B cell (primary cell): ENCODE measurements around the gene RASGRF2. TPM values are rescaled to one million over a fixed set of nuclear protein-coding genes. Genes with fewer than 3 reads are reported as not detected.

Experiments used
- ATAC-seq: fragments of 200-7000 bp; cut with Tn5 transposase; one replicate; pipeline ENCODE4 v1.10.0; 2021; ENCODE audit warnings: low read depth, mild to moderate bottlenecking, moderate number of reproducible peaks, moderate library complexity
- CTCF ChIA-PET: fragments of 350-600 bp; sonication (Branson Sonifier 250); formaldehyde crosslinking; loops from one replicate; lab custom pipeline; 2021; ENCODE audit warnings: antibody characterized with exemption, inconsistent platforms; lab: Charles Lee
- POLR2A ChIA-PET: fragments of 350-600 bp; sonication (Branson Sonifier 250); formaldehyde crosslinking; loops from one replicate; lab custom pipeline; 2021; ENCODE audit warnings: antibody characterized with exemption; lab: Charles Lee
- DNase-seq: peaks from one replicate; pipeline ENCODE4 v3.0.0; 2013
- H2AFZ ChIP-seq: 2 replicates; pipeline ENCODE4 v1.6.1; 2012; ENCODE audit warnings: mild to moderate bottlenecking, low read depth, low read length; ENCODE audit not compliant: insufficient read depth, poor library complexity, severe bottlenecking
- H3K27ac ChIP-seq, 2 donors: 1 replicate in 1 of 2; 2 replicates in 1 of 2; pipeline ENCODE4 v1.5.1; 2012 to 2013; ENCODE audit warnings: low read length in 2 of 2, mild to moderate bottlenecking in 2 of 2, moderate library complexity in 1 of 2
- H3K27me3 ChIP-seq, 4 experiments: fragments of 200-600 bp in 1 of 4; sonication (generic) in 1 of 4; replicated peaks in 1 of 4; 1 replicate in 2 of 4; 2 replicates in 2 of 4; pipeline versions ENCODE4 v1.6.1 to v1.7.0; 2013 to 2016; ENCODE audit warnings: low read length in 3 of 4, mild to moderate bottlenecking in 2 of 4, mixed read lengths in 1 of 4, moderate library complexity in 1 of 4; ENCODE audit not compliant: insufficient read depth in 4 of 4, control insufficient read depth in 3 of 4; ENCODE audit errors: control extremely low read depth in 1 of 4
- H3K36me3 ChIP-seq, 2 experiments: replicated peaks in 1 of 2; 1 replicate in 1 of 2; 2 replicates in 1 of 2; pipeline versions ENCODE4 v1.6.1 to v1.7.1; 2013; ENCODE audit warnings: low read length in 1 of 2; ENCODE audit not compliant: insufficient read depth in 2 of 2, control insufficient read depth in 1 of 2; ENCODE audit errors: control extremely low read depth in 1 of 2, extremely low read depth in 1 of 2
- H3K4me1 ChIP-seq, 2 donors: fragments of 200-600 bp in 1 of 2; sonication (generic) in 1 of 2; 1 replicate in 1 of 2; 2 replicates in 1 of 2; pipeline versions ENCODE4 v1.5.1 to v1.6.1; 2013 to 2017; ENCODE audit warnings: low read length in 2 of 2; ENCODE audit not compliant: control insufficient read depth in 2 of 2, insufficient read depth in 2 of 2
- H3K4me2 ChIP-seq: replicated peaks from 2 replicates; pipeline ENCODE3; 2012; ENCODE audit warnings: mild to moderate bottlenecking, low read depth, low read length; ENCODE audit not compliant: poor library complexity, severe bottlenecking
- H3K4me3 ChIP-seq, 5 experiments: fragments of 200-600 bp in 1 of 5; sonication (generic) in 1 of 5; 1 replicate in 3 of 5; 2 replicates in 2 of 5; pipeline versions ENCODE4 v1.5.1 to v1.7.0; 2011 to 2016; ENCODE audit warnings: low read length in 4 of 5, mild to moderate bottlenecking in 4 of 5, low read depth in 2 of 5, control low read depth in 1 of 5, moderate library complexity in 1 of 5; ENCODE audit not compliant: insufficient read depth in 1 of 5; ENCODE audit errors: control extremely low read depth in 1 of 5, extremely low read depth in 1 of 5
- H3K79me2 ChIP-seq: fragments of 200-600 bp; sonication (generic); one replicate; pipeline ENCODE4 v1.6.0; 2016; ENCODE audit warnings: low read length; ENCODE audit not compliant: control insufficient read depth, insufficient read depth
- H3K9ac ChIP-seq: fragments of 200-600 bp; sonication (generic); 2 replicates; pipeline ENCODE4 v1.6.1; 2017; ENCODE audit warnings: mild to moderate bottlenecking, low read length, moderate library complexity
- H3K9me3 ChIP-seq, 3 donors: one replicate each; pipeline versions ENCODE4 v1.6.1 to v1.7.1; 2013; ENCODE audit warnings: low read length in 2 of 3; ENCODE audit not compliant: control insufficient read depth in 2 of 3, insufficient read depth in 1 of 3; ENCODE audit errors: control extremely low read depth in 1 of 3
- H4K20me1 ChIP-seq: 2 replicates; pipeline ENCODE4 v1.6.0; 2012; ENCODE audit warnings: mild to moderate bottlenecking, low read length; ENCODE audit not compliant: insufficient read depth, control insufficient read depth, poor library complexity, severe bottlenecking
- H3K27ac Mint-ChIP-seq: one replicate; pipeline ENCODE4 v1.8.0; 2021; ENCODE audit warnings: mixed read lengths
- H3K27me3 Mint-ChIP-seq: one replicate; pipeline ENCODE4 v1.8.0; 2021; ENCODE audit warnings: mixed read lengths
- H3K4me1 Mint-ChIP-seq: one replicate; pipeline ENCODE4 v1.8.0; 2021; ENCODE audit warnings: mixed read lengths
- H3K4me3 Mint-ChIP-seq: one replicate; pipeline ENCODE4 v1.8.0; 2021; ENCODE audit warnings: mixed read lengths
- H3K9me3 Mint-ChIP-seq: one replicate; pipeline ENCODE4 v1.8.0; 2022; ENCODE audit warnings: mixed read lengths; ENCODE audit not compliant: insufficient read depth
- EZH2 ChIP-seq: IDR thresholded peaks from 2 replicates; pipeline ENCODE4 v1.6.1; 2012; ENCODE audit warnings: borderline replicate concordance, low read depth, mild to moderate bottlenecking, moderate library complexity, low read length; ENCODE audit not compliant: insufficient read depth, poor library complexity, severe bottlenecking
- WGBS: methylation state at CpG from one replicate; pipeline ENCODE4 v1.1.5; 2013; ENCODE audit warnings: missing lambda C conversion rate; ENCODE audit not compliant: insufficient coverage; 5-methylcytosine and 5-hydroxymethylcytosine counted together
- intact Hi-C: fragments of 100-400 bp; cut with micrococcal nuclease; formaldehyde crosslinking; loops from one replicate; pipeline ENCODE4 v1.10.0; 2022
- polyA plus RNA-seq: library from polyadenylated mRNA; depleted of rRNA; stranded (reverse); fragments of >200 nt; gene quantifications from 2 replicates; pipeline ENCODE4 v1.2.3, GENCODE V29; 2012
- total RNA-seq, 2 donors: library from RNA; stranded (reverse); fragments of 120-200 nt in 1 of 2; gene quantifications; 1 replicate in 1 of 2; 2 replicates in 1 of 2; pipeline versions ENCODE4 v1.2.3 to v1.2.4, GENCODE V29; 2013 to 2022
- TF ChIP-seq, protein P1 (sequence below): fragments of 200-600 bp; IDR thresholded peaks from one replicate; pipeline ENCODE4 v1.8.0; 2022; ENCODE audit warnings: antibody characterized with exemption, mild to moderate bottlenecking

Gene RASGRF2
- total and polyA plus RNA-seq, 2 donors (not counting 1 experiment from before 2014, with no cell fraction given), result 0.04 to 0.37 TPM

DNA sequence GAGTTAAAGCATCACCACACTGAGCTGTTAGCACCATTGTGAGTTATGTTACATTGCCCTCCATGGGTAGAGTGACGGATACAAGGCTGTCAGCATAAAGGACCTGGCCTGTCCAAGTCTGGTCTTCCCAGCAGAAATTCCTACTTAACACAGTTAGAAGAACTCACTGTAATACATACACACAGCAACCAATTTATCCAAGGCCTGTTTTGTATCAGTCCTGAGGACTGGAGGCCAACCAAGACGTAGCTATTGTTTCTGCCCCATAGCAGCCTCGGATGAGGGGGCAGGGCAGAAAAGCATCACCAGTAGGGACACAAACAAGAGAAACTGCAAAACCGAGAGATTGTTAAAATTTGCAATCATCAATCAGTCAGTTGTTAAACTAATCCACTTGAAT, 206.9 kb downstream of the RASGRF2 start:
- H3K27me3 ChIP-seq, result peaks cover 0 to 4% (median 0%) of the 10 kb centered on the region in 4 experiments
- H3K4me2 ChIP-seq, result no peak overlapping the region
- H3K4me1 ChIP-seq, result no peaks in the 10 kb centered on the region
- WGBS, result 93% methylated on average over 4 of the region's 4 CpGs
- no peaks in the 10 kb centered on the region for H3K36me3 ChIP-seq
- H3K9ac ChIP-seq, result no peak overlapping the region
- intact Hi-C loops, result no loop called here
- no peak for ATAC-seq
- TF ChIP-seq, protein P1, sequence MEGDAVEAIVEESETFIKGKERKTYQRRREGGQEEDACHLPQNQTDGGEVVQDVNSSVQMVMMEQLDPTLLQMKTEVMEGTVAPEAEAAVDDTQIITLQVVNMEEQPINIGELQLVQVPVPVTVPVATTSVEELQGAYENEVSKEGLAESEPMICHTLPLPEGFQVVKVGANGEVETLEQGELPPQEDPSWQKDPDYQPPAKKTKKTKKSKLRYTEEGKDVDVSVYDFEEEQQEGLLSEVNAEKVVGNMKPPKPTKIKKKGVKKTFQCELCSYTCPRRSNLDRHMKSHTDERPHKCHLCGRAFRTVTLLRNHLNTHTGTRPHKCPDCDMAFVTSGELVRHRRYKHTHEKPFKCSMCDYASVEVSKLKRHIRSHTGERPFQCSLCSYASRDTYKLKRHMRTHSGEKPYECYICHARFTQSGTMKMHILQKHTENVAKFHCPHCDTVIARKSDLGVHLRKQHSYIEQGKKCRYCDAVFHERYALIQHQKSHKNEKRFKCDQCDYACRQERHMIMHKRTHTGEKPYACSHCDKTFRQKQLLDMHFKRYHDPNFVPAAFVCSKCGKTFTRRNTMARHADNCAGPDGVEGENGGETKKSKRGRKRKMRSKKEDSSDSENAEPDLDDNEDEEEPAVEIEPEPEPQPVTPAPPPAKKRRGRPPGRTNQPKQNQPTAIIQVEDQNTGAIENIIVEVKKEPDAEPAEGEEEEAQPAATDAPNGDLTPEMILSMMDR, result no peak
- H3K4me3 Mint-ChIP-seq, result no peak overlapping the region
- H3K9me3 ChIP-seq, result no peaks in the 10 kb centered on the region
- H3K4me3 ChIP-seq, result no peak overlapping the region
- ChIA-PET POLR2A (no interaction called here), CTCF (interaction anchor here (0.6 to 1.5 kb wide), 4 partner anchors 9 to 480 kb away, joined by 3 to 5 read pairs (median 3); no protein-coding TSS in a partner anchor)
- no peaks in the 10 kb centered on the region for H3K4me1 Mint-ChIP-seq
- DNase-seq, result no peak
- H4K20me1 ChIP-seq, result no peaks in the 10 kb centered on the region
- H3K9me3 Mint-ChIP-seq, result no peaks in the 10 kb centered on the region
- peaks cover 21% of the 10 kb centered on the region for H3K27me3 Mint-ChIP-seq
- no peak overlapping the region for H2AFZ ChIP-seq
- no peak overlapping the region for H3K27ac ChIP-seq
- H3K27ac Mint-ChIP-seq, result no peak overlapping the region
- H3K79me2 ChIP-seq, result no peaks in the 10 kb centered on the region

DNA sequence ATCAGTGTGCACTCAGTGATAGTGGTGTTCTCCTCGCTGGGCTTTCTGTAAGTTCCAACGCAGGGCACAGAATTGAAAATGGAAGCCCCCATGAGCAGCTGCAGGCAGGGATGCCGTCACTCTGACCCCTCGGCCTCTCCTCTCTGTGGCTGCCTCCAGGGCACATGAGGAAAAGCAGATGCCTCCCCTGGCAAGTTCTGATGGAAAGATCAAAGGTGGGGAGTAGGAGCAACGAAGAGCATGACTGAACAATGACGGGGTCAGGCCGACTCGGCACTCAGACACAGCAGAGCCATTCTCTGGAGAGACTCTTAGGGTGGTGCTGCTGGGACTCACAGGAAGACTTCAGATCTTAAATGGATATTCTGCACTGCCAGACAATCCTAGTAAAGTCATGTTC, 207.4 kb downstream of the RASGRF2 start:
- no peak overlapping the region for H3K4me2 ChIP-seq
- Mint-ChIP-seq H3K27ac (no peak overlapping the region), H3K4me3 (no peak overlapping the region), H3K9me3 (no peaks in the 10 kb centered on the region), H3K27me3 (peaks cover 21% of the 10 kb centered on the region), H3K4me1 (no peaks in the 10 kb centered on the region)
- H3K4me1 ChIP-seq, result no peaks in the 10 kb centered on the region
- H3K27me3 ChIP-seq, result peaks cover 0 to 4% (median 0%) of the 10 kb centered on the region in 4 experiments
- H3K4me3 ChIP-seq, result no peak overlapping the region
- H3K27ac ChIP-seq, result no peak overlapping the region
- H3K9ac ChIP-seq, result no peak overlapping the region
- no peaks in the 10 kb centered on the region for H3K36me3 ChIP-seq
- no peak for DNase-seq
- no peak for TF ChIP-seq EZH2
- TF ChIP-seq, protein P1, result no peak
- no peaks in the 10 kb centered on the region for H4K20me1 ChIP-seq
- ChIA-PET POLR2A (no interaction called here), CTCF (no interaction called here)
- intact Hi-C loops, result no loop called here
- WGBS, result 78% methylated on average over 7 of the region's 8 CpGs
- H3K9me3 ChIP-seq, result no peaks in the 10 kb centered on the region
- H3K79me2 ChIP-seq, result no peaks in the 10 kb centered on the region
- H2AFZ ChIP-seq, result no peak overlapping the region
- no peak for ATAC-seq
